Activated CD4-positive, alpha-beta T cell treated with anti-CD3 and anti-CD28 coated beads, Interleukin-2, Interleukin-6, amounts not matched to agents 100 ng/mL and 50 ng/mL, durations not matched to agents 16 hours and 8 hours (primary cell): ENCODE data around the gene INPP4A.

Experiments used
- DNase-seq: peaks from one replicate; pipeline ENCODE4 v3.0.0-alpha.2; 2020

The INPP4A gene

GRCh38 chr2:98519156-98519555 is 74.5 kb downstream of the INPP4A start:
- no peak for DNase-seq

GRCh38 chr2:98519851-98520250 is 75.2 kb downstream of the INPP4A start:
- DNase-seq = no peak

- DNase-seq = no peak
Observed at GRCh38 chr2:98520806-98521205, 76.1 kb downstream of the INPP4A start.

- DNase-seq = no peak
Observed at GRCh38 chr2:98521266-98521665, 76.6 kb downstream of the INPP4A start.

GRCh38 chr2:98522854-98523253 is 78.2 kb downstream of the INPP4A start:
- no peak for DNase-seq

GRCh38 chr2:98524168-98524567 is 79.5 kb downstream of the INPP4A start:
- DNase-seq = no peak

- DNase-seq = no peak
Observed at GRCh38 chr2:98528349-98528748, 83.7 kb downstream of the INPP4A start.

GRCh38 chr2:98530114-98530513 is 85.5 kb downstream of the INPP4A start:
- DNase-seq = no peak

- DNase-seq = no peak
Observed at GRCh38 chr2:98532756-98533155, 88.1 kb downstream of the INPP4A start.

- no peak for DNase-seq
Observed at GRCh38 chr2:98533547-98533946, 88.9 kb downstream of the INPP4A start.

- DNase-seq = no peak
Observed at GRCh38 chr2:98534761-98535160, 90.1 kb downstream of the INPP4A start.

- no peak for DNase-seq
Observed at GRCh38 chr2:98535971-98536677, 91.5 kb downstream of the INPP4A start.

- DNase-seq = no peak
Observed at GRCh38 chr2:98537390-98538126, 92.9 kb downstream of the INPP4A start.

- DNase-seq = peak; percentile 63
Observed at GRCh38 chr2:98538280-98539041, 93.8 kb downstream of the INPP4A start.

GRCh38 chr2:98539056-98539735 is 94.5 kb downstream of the INPP4A start:
- DNase-seq = no peak

- DNase-seq = no peak
Observed at GRCh38 chr2:98540536-98540935, 95.9 kb downstream of the INPP4A start.

GRCh38 chr2:98541489-98541888 is 96.8 kb downstream of the INPP4A start:
- no peak for DNase-seq

GRCh38 chr2:98541906-98542305 is 97.2 kb downstream of the INPP4A start:
- no peak for DNase-seq

- DNase-seq = no peak
Observed at GRCh38 chr2:98543214-98543613, 98.6 kb downstream of the INPP4A start.

GRCh38 chr2:98543842-98544241 is 99.2 kb downstream of the INPP4A start:
- DNase-seq = no peak

- DNase-seq = no peak
Observed at GRCh38 chr2:98545591-98545990, 100.9 kb downstream of the INPP4A start.

GRCh38 chr2:98546186-98546585 is 101.5 kb downstream of the INPP4A start:
- no peak for DNase-seq
